Breast epithelium (tissue), 4 donors: Measurements from ENCODE around the gene TMEM63B. TPM values are rescaled to one million over a fixed set of nuclear protein-coding genes. Genes with fewer than 3 reads are reported as not detected.
A peak's percentile ranks its signal among the peaks of the same experiment; 100 is the strongest.

Source experiments
- DNase-seq, 2 donors: peaks; one replicate each; pipeline ENCODE4 v3.0.0-alpha.2; 2019; ENCODE audit warnings: low spot score in 2 of 2
- H3K27ac ChIP-seq, 2 donors: fragments of 200-600 bp; sonication (generic) in 1 of 2; one replicate each; pipeline ENCODE4 v1.5.1; 2016 to 2019; ENCODE audit warnings: mild to moderate bottlenecking in 1 of 2
- H3K27me3 ChIP-seq, 2 donors: fragments of 200-600 bp; sonication (generic) in 1 of 2; one replicate each; pipeline versions ENCODE4 v1.5.1 to v1.6.0; 2017 to 2019; ENCODE audit warnings: control low read depth in 1 of 2, mild to moderate bottlenecking in 1 of 2
- H3K36me3 ChIP-seq: fragments of 200-600 bp; one replicate; pipeline ENCODE4 v1.5.1; 2019
- H3K4me1 ChIP-seq, 2 donors: fragments of 200-600 bp; sonication (generic); one replicate each; pipeline ENCODE4 v1.5.1; 2016 to 2019; ENCODE audit warnings: control low read depth in 1 of 2
- H3K4me3 ChIP-seq, 3 donors: fragments of 200-600 bp; sonication (generic); 1 replicate in 2 of 3; 2 replicates in 1 of 3; pipeline ENCODE4 v1.5.1; 2016 to 2019; ENCODE audit warnings: mild to moderate bottlenecking in 3 of 3, moderate library complexity in 2 of 3
- H3K9me3 ChIP-seq, 2 donors: fragments of 200-600 bp; sonication (generic) in 1 of 2; one replicate each; pipeline ENCODE4 v1.5.1; 2016 to 2019; ENCODE audit warnings: control low read depth in 1 of 2
- POLR2A ChIP-seq: fragments of 450-650 bp; IDR thresholded peaks from one replicate; pipeline ENCODE4 v1.6.1; 2016; ENCODE audit warnings: antibody characterized with exemption, mild to moderate bottlenecking, moderate library complexity
- POLR2AphosphoS5 ChIP-seq, 3 donors: sonication (generic); formaldehyde crosslinking; IDR thresholded peaks; one replicate each; pipeline ENCODE4 v1.6.1; 2017; ENCODE audit warnings: antibody characterized with exemption in 3 of 3
- intact Hi-C: fragments of 100-400 bp; cut with DNase I; formaldehyde crosslinking; loops from one replicate; pipeline ENCODE4 v1.15.1; 2023; ENCODE audit warnings: low total_unique reads
- total RNA-seq, 3 donors: library from RNA; depleted of rRNA; stranded (reverse); fragments of >200 nt; gene quantifications; one replicate each; pipeline ENCODE4 v1.1.0, GENCODE V29; 2016
- TF ChIP-seq, protein P1 (sequence below), 3 donors: fragments of 450-650 bp; IDR thresholded peaks; one replicate each; pipeline ENCODE4 v1.5.1; 2016 to 2017; ENCODE audit warnings: antibody characterized with exemption in 3 of 3, mild to moderate bottlenecking in 3 of 3, moderate library complexity in 3 of 3

The TMEM63B gene
- total RNA-seq, 3 donors from 2014 or later: 16.7 to 21.8 (median 18.9) TPM

- DNase-seq: no peak
- no peaks in the 10 kb centered on the region for H3K36me3 ChIP-seq
- no peaks in the 10 kb centered on the region for H3K27me3 ChIP-seq
- no peaks in the 10 kb centered on the region for H3K9me3 ChIP-seq
- TF ChIP-seq POLR2A (no peak), POLR2AphosphoS5 (IDR thresholded peaks at IDR 0.05) (no peak)
- TF ChIP-seq, protein P1, sequence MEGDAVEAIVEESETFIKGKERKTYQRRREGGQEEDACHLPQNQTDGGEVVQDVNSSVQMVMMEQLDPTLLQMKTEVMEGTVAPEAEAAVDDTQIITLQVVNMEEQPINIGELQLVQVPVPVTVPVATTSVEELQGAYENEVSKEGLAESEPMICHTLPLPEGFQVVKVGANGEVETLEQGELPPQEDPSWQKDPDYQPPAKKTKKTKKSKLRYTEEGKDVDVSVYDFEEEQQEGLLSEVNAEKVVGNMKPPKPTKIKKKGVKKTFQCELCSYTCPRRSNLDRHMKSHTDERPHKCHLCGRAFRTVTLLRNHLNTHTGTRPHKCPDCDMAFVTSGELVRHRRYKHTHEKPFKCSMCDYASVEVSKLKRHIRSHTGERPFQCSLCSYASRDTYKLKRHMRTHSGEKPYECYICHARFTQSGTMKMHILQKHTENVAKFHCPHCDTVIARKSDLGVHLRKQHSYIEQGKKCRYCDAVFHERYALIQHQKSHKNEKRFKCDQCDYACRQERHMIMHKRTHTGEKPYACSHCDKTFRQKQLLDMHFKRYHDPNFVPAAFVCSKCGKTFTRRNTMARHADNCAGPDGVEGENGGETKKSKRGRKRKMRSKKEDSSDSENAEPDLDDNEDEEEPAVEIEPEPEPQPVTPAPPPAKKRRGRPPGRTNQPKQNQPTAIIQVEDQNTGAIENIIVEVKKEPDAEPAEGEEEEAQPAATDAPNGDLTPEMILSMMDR (IDR thresholded peaks at IDR 0.05): no peak
- intact Hi-C loops: no loop called here
- no peak overlapping the region for H3K4me3 ChIP-seq
- H3K27ac ChIP-seq: peak overlapping the region in 1 of 2 donors; percentile 8
- no peaks in the 10 kb centered on the region for H3K4me1 ChIP-seq
Measured at GRCh38 chr6:44157152-44157521, 29.8 kb downstream of the TMEM63B start.

DNA sequence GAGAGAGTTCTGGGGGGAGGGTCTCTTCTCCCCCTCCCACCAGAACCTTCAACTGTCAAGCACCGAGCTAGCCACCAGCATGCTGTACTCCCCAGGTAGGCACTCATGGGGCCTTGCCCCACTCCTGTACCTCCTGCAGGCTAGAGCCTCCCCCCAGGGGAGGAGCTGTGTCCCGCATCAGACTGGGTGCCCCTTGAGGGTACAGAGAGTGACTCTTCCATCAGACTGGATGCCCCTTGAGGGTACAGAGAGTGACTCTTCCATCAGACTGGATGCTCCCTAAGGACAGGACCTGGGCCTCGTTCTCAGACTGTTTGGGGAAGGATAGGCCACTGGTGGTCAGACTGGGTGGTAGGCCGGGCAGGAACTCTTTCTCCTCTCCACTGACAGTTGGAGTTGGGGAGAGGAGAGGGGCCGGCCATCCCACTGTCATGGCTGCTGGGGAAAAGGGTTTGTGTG is 31.4 kb downstream of the TMEM63B start, which contains the start of gene CAPN11:
TSS of gene CAPN11 (plus strand) at position 51 of the 459 bp plus-strand sequence. CDS start at position 80, 29 bp downstream.
- no peak for DNase-seq

DNA sequence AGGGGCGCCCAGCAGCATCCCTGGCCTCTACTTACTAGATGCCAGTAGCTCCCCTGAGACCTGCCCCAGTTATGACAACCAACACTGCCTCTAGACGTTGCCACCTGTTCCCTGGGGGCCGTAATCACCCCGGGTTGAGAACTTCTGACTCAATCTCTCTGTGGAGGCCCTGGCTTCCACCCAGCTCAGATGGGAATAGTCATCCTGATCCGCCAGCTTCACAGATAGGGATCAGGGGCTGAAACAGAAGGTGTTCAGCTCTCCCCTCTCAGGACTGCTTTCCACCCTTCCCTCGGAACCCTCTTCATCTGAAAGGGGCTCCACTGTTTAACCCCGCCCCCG is 34.6 kb downstream of the TMEM63B start:
- Histone ChIP-seq H3K4me1 (no peaks in the 10 kb centered on the region), H3K36me3 (no peaks in the 10 kb centered on the region), H3K27me3 (no peaks in the 10 kb centered on the region), H3K4me3 (no peak overlapping the region), H3K27ac (no peak overlapping the region), H3K9me3 (no peaks in the 10 kb centered on the region)
- intact Hi-C loops: no loop called here
- no peak for TF ChIP-seq POLR2AphosphoS5 (IDR thresholded peaks at IDR 0.05)
- TF ChIP-seq, protein P1 (IDR thresholded peaks at IDR 0.05): no peak
- no peak for TF ChIP-seq POLR2A
- DNase-seq: no peak

More for the DNA sequence above, 31.4 kb downstream of the TMEM63B start, which contains the start of gene CAPN11:
- Histone ChIP-seq H3K4me3 (no peak within 1 kb of the TSS), H3K27me3 (no peaks in the 10 kb centered on the region), H3K36me3 (no peaks in the 10 kb centered on the region), H3K4me1 (no peaks in the 10 kb centered on the region), H3K27ac (no peak within 1 kb of the TSS), H3K9me3 (no peaks in the 10 kb centered on the region)
- intact Hi-C loops: no loop called here
- TF ChIP-seq POLR2A (no peak), POLR2AphosphoS5 (IDR thresholded peaks at IDR 0.05) (no peak)
- TF ChIP-seq, protein P1 (IDR thresholded peaks at IDR 0.05): no peak

DNA sequence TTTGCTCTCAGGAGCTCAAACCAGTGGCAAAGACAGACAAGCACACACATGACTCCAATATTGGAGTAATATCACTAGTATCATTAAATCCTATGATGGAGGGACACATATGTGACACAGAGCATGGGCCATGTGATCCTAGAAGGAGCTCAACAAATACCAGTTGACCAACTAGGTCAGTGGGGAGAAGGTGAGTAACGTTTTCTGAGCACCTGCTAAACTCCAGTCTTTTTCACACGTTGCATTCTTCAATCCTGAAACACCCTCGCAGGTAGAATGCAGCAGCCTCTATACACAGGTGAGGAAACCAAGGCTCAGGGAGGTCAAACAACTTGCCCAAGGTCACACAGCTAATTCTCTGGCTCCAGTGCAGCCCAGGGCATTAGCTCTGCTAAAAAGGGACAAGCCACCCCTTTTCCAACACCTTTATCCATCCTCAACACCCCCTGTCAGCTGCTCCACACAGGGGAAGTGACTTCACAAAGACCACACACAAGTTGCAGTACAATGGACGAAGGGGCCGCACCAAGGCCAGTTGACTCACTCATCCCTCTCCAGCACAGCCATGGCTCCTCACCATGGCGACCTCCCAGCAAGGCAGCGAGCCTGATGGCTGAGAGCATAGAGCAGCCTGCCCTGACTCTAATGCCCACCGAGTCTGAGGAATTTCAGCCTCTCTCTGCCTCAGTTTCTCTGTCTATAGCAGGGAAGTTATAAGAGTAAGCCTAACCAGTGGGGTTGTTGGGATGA is 35.7 kb downstream of the TMEM63B start:
- Histone ChIP-seq H3K4me3 (no peak overlapping the region), H3K27ac (no peak overlapping the region), H3K36me3 (no peaks in the 10 kb centered on the region), H3K9me3 (no peaks in the 10 kb centered on the region), H3K27me3 (no peaks in the 10 kb centered on the region), H3K4me1 (no peaks in the 10 kb centered on the region)
- intact Hi-C loops: no loop called here
- no peak for DNase-seq
- TF ChIP-seq POLR2A (no peak), POLR2AphosphoS5 (IDR thresholded peaks at IDR 0.05) (no peak)
- TF ChIP-seq, protein P1 (IDR thresholded peaks at IDR 0.05): no peak

GRCh38 chr6:44166116-44166515 is 38.8 kb downstream of the TMEM63B start:
- intact Hi-C loops: no loop called here
- Histone ChIP-seq H3K4me1 (no peaks in the 10 kb centered on the region), H3K27me3 (no peaks in the 10 kb centered on the region), H3K27ac (no peak overlapping the region), H3K4me3 (no peak overlapping the region), H3K9me3 (no peaks in the 10 kb centered on the region), H3K36me3 (no peaks in the 10 kb centered on the region)
- no peak for DNase-seq
- TF ChIP-seq POLR2A (no peak), POLR2AphosphoS5 (IDR thresholded peaks at IDR 0.05) (no peak)
- TF ChIP-seq, protein P1 (IDR thresholded peaks at IDR 0.05): no peak
